Mesodermal cell (in vitro differentiated cells): ENCODE measurements around the gene CTIF.

Experiments used
- H3K27ac ChIP-seq: 2 replicates; pipeline ENCODE4 v1.7.0; 2013; ENCODE audit warnings: mild to moderate bottlenecking, low read depth, low read length, moderate library complexity; ENCODE audit not compliant: severe bottlenecking
- H3K36me3 ChIP-seq: 2 replicates; pipeline ENCODE4 v1.7.1; 2013; ENCODE audit warnings: mild to moderate bottlenecking, low read length, moderate library complexity; ENCODE audit not compliant: control insufficient read depth, insufficient read depth
- H3K4me1 ChIP-seq: one replicate; pipeline ENCODE4 v1.7.1; 2013; ENCODE audit warnings: mild to moderate bottlenecking, low read length; ENCODE audit not compliant: insufficient read depth, control insufficient read depth, poor library complexity, severe bottlenecking
- H3K4me3 ChIP-seq: 2 replicates; pipeline ENCODE4 v1.7.0; 2013; ENCODE audit warnings: low read length, control low read depth, mild to moderate bottlenecking; ENCODE audit not compliant: insufficient read depth, poor library complexity, severe bottlenecking; ENCODE audit errors: extremely low read depth
- H3K9me3 ChIP-seq: 2 replicates; pipeline ENCODE4 v1.7.1; 2013; ENCODE audit warnings: mild to moderate bottlenecking, low read length, moderate library complexity; ENCODE audit not compliant: control insufficient read depth
- WGBS, 2 experiments: methylation state at CpG; one replicate each; pipeline ENCODE4 v1.1.5; 2013; ENCODE audit warnings: missing lambda C conversion rate in 2 of 2; ENCODE audit not compliant: insufficient coverage in 2 of 2; 5-methylcytosine and 5-hydroxymethylcytosine counted together

CTIF gene

GRCh38 chr18:48858676-48859075 lies 319.8 kb downstream of the CTIF start:
- H3K4me1 ChIP-seq = peaks cover 51% of the 10 kb centered on the region
- WGBS, 2 experiments = 95 to 100% methylated on average over 3 to 4 of the region's 4 CpGs
- peak overlapping the region; percentile 92 for H3K27ac ChIP-seq
- no peaks in the 10 kb centered on the region for H3K9me3 ChIP-seq
- no peak overlapping the region for H3K4me3 ChIP-seq
- H3K36me3 ChIP-seq = peaks cover 29% of the 10 kb centered on the region

- Histone ChIP-seq H3K4me1 (peaks cover 51% of the 10 kb centered on the region), H3K27ac (peak overlapping the region; percentile 92), H3K36me3 (peaks cover 28% of the 10 kb centered on the region), H3K9me3 (no peaks in the 10 kb centered on the region), H3K4me3 (no peak overlapping the region)
- 27 to 32% methylated on average over 28 to 32 of the region's 43 CpGs for WGBS, 2 experiments
Observed at GRCh38 chr18:48859311-48860268, 320.8 kb downstream of the CTIF start.

GRCh38 chr18:48860269-48861180 lies 321.7 kb downstream of the CTIF start:
- peak overlapping the region; percentile 92 for H3K27ac ChIP-seq

GRCh38 chr18:48861181-48861708 lies 322.4 kb downstream of the CTIF start:
- H3K4me3 ChIP-seq = no peak overlapping the region
- H3K4me1 ChIP-seq = peaks cover 44% of the 10 kb centered on the region
- peaks cover 4% of the 10 kb centered on the region for H3K9me3 ChIP-seq
- 51 to 61% methylated on average over 9 to 13 of the region's 15 CpGs for WGBS, 2 experiments
- peaks cover 15% of the 10 kb centered on the region for H3K36me3 ChIP-seq
- peak overlapping the region; percentile 92 for H3K27ac ChIP-seq

More at GRCh38 chr18:48860269-48861180, 321.7 kb downstream of the CTIF start:
- Histone ChIP-seq H3K4me1 (peaks cover 48% of the 10 kb centered on the region), H3K36me3 (peaks cover 21% of the 10 kb centered on the region), H3K9me3 (no peaks in the 10 kb centered on the region), H3K4me3 (no peak overlapping the region)
- 63 to 64% methylated on average over 26 to 28 of the region's 28 CpGs for whole genome bisulfite sequencing, 2 experiments

- peak overlapping the region; percentile 41 for H3K27ac ChIP-seq
Observed at GRCh38 chr18:48862132-48862531, 323.3 kb downstream of the CTIF start.

GRCh38 chr18:48862678-48863270 lies 323.9 kb downstream of the CTIF start:
- Histone ChIP-seq H3K36me3 (peaks cover 7% of the 10 kb centered on the region), H3K4me3 (no peak overlapping the region), H3K27ac (peak overlapping the region; percentile 41), H3K9me3 (peaks cover 7% of the 10 kb centered on the region), H3K4me1 (peaks cover 44% of the 10 kb centered on the region)
- 91 to 95% methylated on average over 15 to 16 of the region's 22 CpGs for WGBS, 2 experiments

More at GRCh38 chr18:48862132-48862531, 323.3 kb downstream of the CTIF start:
- peaks cover 13% of the 10 kb centered on the region for H3K36me3 ChIP-seq
- H3K4me1 ChIP-seq = peaks cover 44% of the 10 kb centered on the region
- H3K4me3 ChIP-seq = no peak overlapping the region
- H3K9me3 ChIP-seq = peaks cover 7% of the 10 kb centered on the region
- 86 to 89% methylated on average over 13 to 16 of the region's 16 CpGs for WGBS, 2 experiments

GRCh38 chr18:48863432-48864065 lies 324.7 kb downstream of the CTIF start:
- peaks cover 7% of the 10 kb centered on the region for H3K9me3 ChIP-seq
- WGBS, 2 experiments = 90 to 100% methylated on average over 3 to 4 of the region's 8 CpGs
- no peaks in the 10 kb centered on the region for H3K36me3 ChIP-seq
- H3K27ac ChIP-seq = no peak overlapping the region
- peaks cover 43% of the 10 kb centered on the region for H3K4me1 ChIP-seq
- H3K4me3 ChIP-seq = no peak overlapping the region

- Histone ChIP-seq H3K4me1 (peaks cover 37% of the 10 kb centered on the region), H3K27ac (no peak overlapping the region), H3K9me3 (peaks cover 7% of the 10 kb centered on the region), H3K36me3 (no peaks in the 10 kb centered on the region), H3K4me3 (no peak overlapping the region)
- WGBS, 2 experiments = 94 to 99% methylated on average over 13 to 14 of the region's 15 CpGs
Observed at GRCh38 chr18:48864876-48865275, 326.0 kb downstream of the CTIF start.

GRCh38 chr18:48866028-48866733 lies 327.4 kb downstream of the CTIF start:
- 87 to 97% methylated on average over 5 of the region's 7 CpGs for WGBS, 2 experiments
- Histone ChIP-seq H3K4me3 (no peak overlapping the region), H3K27ac (no peak overlapping the region), H3K4me1 (peaks cover 30% of the 10 kb centered on the region), H3K9me3 (peaks cover 7% of the 10 kb centered on the region), H3K36me3 (no peaks in the 10 kb centered on the region)
